IMR-90 (cell line): ENCODE results near the gene MSH5.

Experiments
- FOS ChIP-seq: fragments of 150-350 bp; IDR thresholded peaks from 2 replicates; pipeline ENCODE4 v1.6.1; 2016; ENCODE audit warnings: low read depth, low read length
- MAFK ChIP-seq: IDR thresholded peaks from 2 replicates; pipeline ENCODE4 v1.6.1; 2012; ENCODE audit warnings: low read depth, low read length, improper control_type of control experiment
- MAZ ChIP-seq: IDR thresholded peaks from 2 replicates; pipeline ENCODE4 v1.6.1; 2012; ENCODE audit warnings: low read depth, mild to moderate bottlenecking, low read length, improper control_type of control experiment, moderate library complexity, borderline replicate concordance
- POLR2A ChIP-seq: IDR thresholded peaks from 2 replicates; pipeline ENCODE4 v1.6.1; 2012; ENCODE audit warnings: mild to moderate bottlenecking, low read depth, low read length
- RAD21 ChIP-seq: IDR thresholded peaks from 2 replicates; pipeline ENCODE4 v1.6.1; 2012; ENCODE audit warnings: low read length, improper control_type of control experiment
- SMC3 ChIP-seq: fragments of 150-350 bp; IDR thresholded peaks from 2 replicates; pipeline ENCODE4 v1.6.1; 2016; ENCODE audit warnings: low read depth, mild to moderate bottlenecking, antibody characterized with exemption, low read length, moderate library complexity
- TF ChIP-seq, protein P1 (sequence below): conservative IDR thresholded peaks from 2 replicates; pipeline ENCODE4 v1.5.1; 2012; ENCODE audit warnings: mild to moderate bottlenecking, low read depth, low read length, improper control_type of control experiment

DNA sequence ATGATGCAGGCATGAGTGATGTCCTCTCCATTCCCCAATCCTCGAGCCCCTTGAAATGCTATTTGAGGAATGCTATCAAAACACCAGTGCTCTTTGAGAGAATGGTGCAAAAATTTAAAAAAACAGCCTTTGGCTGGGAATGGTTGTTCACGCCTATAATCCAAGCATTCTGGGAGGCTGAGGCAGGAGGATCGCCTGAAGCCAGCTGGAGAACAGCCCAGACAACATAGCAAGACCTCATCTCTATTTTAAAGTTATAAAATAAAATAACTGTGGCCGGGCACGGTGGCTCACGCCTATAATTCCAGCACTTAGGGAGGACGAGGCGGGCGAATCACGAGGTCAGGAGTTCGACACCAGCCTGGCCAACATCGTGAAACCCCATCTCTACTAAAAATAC lies 60.0 kb downstream of the MSH5 start:
- TF ChIP-seq, protein P1, sequence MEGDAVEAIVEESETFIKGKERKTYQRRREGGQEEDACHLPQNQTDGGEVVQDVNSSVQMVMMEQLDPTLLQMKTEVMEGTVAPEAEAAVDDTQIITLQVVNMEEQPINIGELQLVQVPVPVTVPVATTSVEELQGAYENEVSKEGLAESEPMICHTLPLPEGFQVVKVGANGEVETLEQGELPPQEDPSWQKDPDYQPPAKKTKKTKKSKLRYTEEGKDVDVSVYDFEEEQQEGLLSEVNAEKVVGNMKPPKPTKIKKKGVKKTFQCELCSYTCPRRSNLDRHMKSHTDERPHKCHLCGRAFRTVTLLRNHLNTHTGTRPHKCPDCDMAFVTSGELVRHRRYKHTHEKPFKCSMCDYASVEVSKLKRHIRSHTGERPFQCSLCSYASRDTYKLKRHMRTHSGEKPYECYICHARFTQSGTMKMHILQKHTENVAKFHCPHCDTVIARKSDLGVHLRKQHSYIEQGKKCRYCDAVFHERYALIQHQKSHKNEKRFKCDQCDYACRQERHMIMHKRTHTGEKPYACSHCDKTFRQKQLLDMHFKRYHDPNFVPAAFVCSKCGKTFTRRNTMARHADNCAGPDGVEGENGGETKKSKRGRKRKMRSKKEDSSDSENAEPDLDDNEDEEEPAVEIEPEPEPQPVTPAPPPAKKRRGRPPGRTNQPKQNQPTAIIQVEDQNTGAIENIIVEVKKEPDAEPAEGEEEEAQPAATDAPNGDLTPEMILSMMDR, result no peak
- no peak for TF ChIP-seq RAD21
- TF ChIP-seq MAFK, result no peak
- TF ChIP-seq FOS, result no peak
- TF ChIP-seq POLR2A, result no peak
- TF ChIP-seq SMC3, result no peak
- no peak for TF ChIP-seq MAZ
